GM21717 (cell line): ENCODE data around the gene CHRNE.
"Not testable (repeated sequence)": the region's sequence is repeated elsewhere in the genome, so short reads cannot be mapped to it uniquely, and the experiment has no call there.

Experiments used
- ATAC-seq: cut with Tn5 transposase; IDR thresholded peaks from one replicate; pipeline ENCODE4 v1.9.1; 2021; ENCODE audit warnings: mild to moderate bottlenecking, moderate library complexity; ENCODE audit not compliant: unreplicated experiment

CHRNE gene

DNA sequence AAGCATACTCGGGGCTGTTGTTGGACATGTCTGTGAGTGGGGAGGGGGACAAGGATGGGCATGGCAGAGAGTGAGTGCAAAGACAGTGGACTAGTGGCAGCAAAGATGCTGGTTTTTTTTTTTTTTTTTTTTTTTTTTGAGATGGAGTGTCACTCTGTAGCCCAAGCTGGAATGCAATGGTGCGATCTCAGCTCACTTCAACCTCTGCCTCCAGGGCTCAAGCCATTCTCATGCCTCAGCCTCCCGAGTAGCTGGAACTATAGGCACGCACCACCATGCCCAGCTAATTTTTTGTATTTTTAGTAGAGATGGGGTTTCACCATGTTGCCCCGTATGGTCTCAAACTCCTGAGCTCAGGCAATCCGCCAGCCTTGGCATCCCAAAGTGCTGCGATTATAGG lies 45.6 kb downstream of the CHRNE start:
- not testable (repeated sequence) for ATAC-seq

- ATAC-seq: no peak
Observed at GRCh38 chr17:4856937-4857314, 46.0 kb downstream of the CHRNE start.

- no peak for ATAC-seq
Observed at GRCh38 chr17:4856271-4856936, 46.5 kb downstream of the CHRNE start.

GRCh38 chr17:4854111-4854681 lies 48.7 kb downstream of the CHRNE start:
- no peak for ATAC-seq

- no peak for ATAC-seq
Observed at GRCh38 chr17:4853208-4853671, 49.7 kb downstream of the CHRNE start.

DNA sequence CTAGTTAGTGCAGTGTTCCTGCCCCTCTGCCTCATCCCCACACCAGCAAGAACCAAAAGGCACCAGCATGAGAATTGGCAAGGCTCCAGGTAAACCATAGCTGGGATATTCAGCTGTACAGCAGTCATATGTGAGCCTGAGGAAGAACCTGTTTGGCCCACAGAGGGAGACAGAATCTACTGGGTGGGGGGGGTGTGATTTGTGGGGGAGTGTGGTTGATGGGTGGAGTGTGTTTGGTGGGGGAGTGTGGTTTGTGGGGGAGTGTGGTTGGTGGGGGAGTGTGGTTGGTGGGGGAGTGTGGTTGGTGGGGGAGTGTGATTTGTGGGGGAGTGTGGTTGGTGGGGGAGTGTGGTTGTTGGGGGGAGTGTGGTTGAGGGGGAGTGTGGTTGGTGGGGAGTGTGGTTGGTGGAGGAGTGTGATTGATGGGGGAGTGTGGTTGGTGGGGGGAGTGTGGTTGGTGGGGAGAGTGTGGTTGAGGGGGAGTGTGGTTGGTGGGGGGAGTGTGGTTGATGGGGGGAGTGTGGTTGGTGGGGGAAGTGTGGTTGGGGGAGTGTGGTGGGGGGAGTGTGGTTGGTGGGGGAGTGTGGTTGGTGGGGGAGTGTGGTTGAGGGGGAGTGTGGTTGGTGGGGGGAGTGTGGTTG lies 50.2 kb downstream of the CHRNE start:
- ATAC-seq: no peak

DNA sequence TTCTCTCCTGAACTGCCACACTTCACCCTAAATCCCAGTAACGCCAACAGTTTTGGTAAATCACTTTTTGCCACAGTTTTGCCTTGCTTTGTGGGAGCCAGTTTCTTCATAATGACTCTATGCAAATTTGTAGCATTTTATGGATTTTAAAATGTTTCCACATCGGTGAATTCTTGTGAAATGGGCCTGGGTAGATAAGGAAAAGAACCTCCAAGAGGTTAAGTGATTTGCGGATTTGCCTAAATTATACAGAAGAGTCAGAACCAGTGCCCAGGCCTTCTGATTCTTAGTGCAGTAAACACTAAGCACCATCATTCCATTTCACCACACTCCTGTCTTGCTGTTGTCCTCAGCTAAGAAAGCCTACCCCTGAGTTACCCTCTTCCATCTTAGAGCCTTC lies 51.8 kb downstream of the CHRNE start:
- no peak for ATAC-seq

DNA sequence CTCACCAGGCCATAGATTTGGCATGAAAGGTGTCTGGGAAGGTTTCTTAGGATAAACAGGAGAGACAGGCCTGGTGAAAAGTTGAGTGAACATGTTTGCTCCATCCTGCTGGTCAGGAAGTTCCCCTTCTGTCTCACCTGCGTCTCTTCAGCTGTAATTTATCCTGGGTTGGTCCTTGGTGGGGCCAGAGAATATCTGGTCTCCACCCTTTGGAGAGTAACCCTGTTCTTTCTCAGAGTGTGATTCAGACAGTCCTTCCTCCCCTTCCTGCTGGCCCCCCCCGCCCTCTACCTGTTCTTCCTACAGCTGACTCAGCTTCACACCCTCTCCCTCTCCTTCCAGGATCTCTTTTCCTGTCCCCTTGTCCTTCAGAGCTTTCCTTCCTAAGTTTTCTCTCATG lies 52.7 kb downstream of the CHRNE start:
- no peak for ATAC-seq

- no peak for ATAC-seq
Observed at GRCh38 chr17:4849011-4849536, 53.8 kb downstream of the CHRNE start.
